Muscle layer of duodenum (tissue), 2 donors: Measurements from ENCODE around the gene MOGAT3.

Experiments
- H3K27ac ChIP-seq: one replicate; pipeline ENCODE4 v1.7.0; 2013; ENCODE audit warnings: mild to moderate bottlenecking, low read length
- H3K27me3 ChIP-seq: one replicate; pipeline ENCODE4 v1.7.0; 2013; ENCODE audit warnings: low read depth, mild to moderate bottlenecking, control low read depth, low read length
- H3K36me3 ChIP-seq, 2 donors: one replicate each; pipeline ENCODE4 v1.7.0; 2013; ENCODE audit warnings: low read length in 2 of 2, control low read depth in 1 of 2, mild to moderate bottlenecking in 1 of 2; ENCODE audit not compliant: insufficient read depth in 2 of 2, control insufficient read depth in 1 of 2
- H3K4me1 ChIP-seq, 2 donors: one replicate each; pipeline ENCODE4 v1.7.0; 2013; ENCODE audit warnings: low read length in 2 of 2, mild to moderate bottlenecking in 2 of 2, control low read depth in 1 of 2, moderate library complexity in 1 of 2; ENCODE audit not compliant: insufficient read depth in 2 of 2, control insufficient read depth in 1 of 2
- H3K4me3 ChIP-seq, 2 donors: one replicate each; pipeline ENCODE4 v1.7.0; 2013; ENCODE audit warnings: low read length in 2 of 2, low read depth in 1 of 2, mild to moderate bottlenecking in 1 of 2
- H3K9me3 ChIP-seq, 2 donors: one replicate each; pipeline ENCODE4 v1.7.0; 2013; ENCODE audit warnings: low read length in 2 of 2, control low read depth in 1 of 2, mild to moderate bottlenecking in 1 of 2; ENCODE audit not compliant: control insufficient read depth in 1 of 2
- donor health status: healthy.

Gene MOGAT3

DNA sequence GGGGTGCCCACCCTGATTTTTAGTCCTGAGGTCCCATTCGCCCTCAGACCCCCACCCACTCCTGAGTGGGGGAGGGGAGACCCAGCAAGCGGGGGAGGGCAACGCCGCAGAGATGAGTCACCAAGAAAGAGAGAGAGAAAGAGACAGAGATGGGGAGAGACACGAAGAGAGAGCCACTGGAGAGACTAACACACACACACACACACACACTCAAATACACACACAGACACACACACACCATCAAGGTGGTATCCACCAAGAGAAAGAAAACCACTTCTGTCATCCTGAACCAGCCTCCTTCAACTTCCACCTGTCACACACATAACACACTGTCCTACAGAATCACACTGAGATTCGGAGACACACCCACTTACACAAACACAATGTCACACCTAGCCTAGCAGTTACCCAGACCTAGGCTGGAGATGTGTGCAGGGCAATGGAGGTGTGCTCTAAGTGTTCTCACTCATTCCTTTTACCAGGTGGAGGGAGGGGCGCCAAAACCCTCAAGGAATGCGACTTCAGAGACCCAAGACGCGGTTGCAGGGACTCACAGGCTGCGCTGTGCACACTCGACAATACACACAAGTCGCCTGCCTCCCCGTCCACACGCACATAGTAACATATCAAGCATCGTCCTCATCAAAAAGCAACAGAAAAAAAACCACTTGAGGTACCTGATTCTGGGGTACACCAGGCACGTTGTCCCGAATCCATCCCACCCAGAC is 31.6 kb downstream of the MOGAT3 start:
- no peaks in the 10 kb centered on the region for H3K36me3 ChIP-seq
- peaks cover 87% of the 10 kb centered on the region for H3K27me3 ChIP-seq
- no peak overlapping the region for H3K27ac ChIP-seq
- H3K9me3 ChIP-seq = no peaks in the 10 kb centered on the region
- H3K4me3 ChIP-seq = no peak overlapping the region
- H3K4me1 ChIP-seq = peaks cover 4 to 53% of the 10 kb centered on the region in 2 donors

DNA sequence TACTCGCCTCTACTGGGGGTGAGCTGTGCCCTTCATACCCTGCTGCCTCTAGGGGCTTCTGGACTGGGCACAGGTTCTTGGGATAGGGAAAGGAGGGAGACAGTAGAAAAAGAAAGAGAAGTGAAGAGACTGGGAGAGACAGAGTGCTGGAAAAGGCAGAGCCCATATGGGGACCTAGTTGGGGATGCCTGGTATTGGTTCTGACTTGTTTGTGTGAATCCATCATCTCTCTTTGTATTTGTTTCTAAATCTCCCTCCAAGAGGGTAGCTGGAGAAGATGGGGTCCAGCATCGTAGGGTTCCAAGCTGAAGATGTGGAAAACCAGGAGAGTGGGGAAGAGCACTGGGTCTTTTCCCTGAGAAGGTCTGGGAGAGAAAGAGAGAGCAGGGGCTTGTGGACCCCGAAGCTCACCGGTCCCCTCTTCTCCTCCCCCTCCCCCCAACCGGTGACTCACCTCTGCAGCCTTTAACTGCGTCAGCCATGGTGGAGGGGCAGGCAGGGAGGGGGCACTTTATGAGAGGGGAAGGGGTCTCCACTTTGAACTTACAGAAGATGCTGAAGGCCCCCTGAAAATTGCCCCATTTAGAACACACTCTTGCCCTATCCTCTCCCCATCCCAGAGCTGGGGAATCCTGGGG is 32.3 kb downstream of the MOGAT3 start:
- H3K9me3 ChIP-seq = no peaks in the 10 kb centered on the region
- no peaks in the 10 kb centered on the region for H3K36me3 ChIP-seq
- H3K4me3 ChIP-seq = no peak overlapping the region
- peaks cover 87% of the 10 kb centered on the region for H3K27me3 ChIP-seq
- peaks cover 4 to 60% of the 10 kb centered on the region in 2 donors for H3K4me1 ChIP-seq
- no peak overlapping the region for H3K27ac ChIP-seq

DNA sequence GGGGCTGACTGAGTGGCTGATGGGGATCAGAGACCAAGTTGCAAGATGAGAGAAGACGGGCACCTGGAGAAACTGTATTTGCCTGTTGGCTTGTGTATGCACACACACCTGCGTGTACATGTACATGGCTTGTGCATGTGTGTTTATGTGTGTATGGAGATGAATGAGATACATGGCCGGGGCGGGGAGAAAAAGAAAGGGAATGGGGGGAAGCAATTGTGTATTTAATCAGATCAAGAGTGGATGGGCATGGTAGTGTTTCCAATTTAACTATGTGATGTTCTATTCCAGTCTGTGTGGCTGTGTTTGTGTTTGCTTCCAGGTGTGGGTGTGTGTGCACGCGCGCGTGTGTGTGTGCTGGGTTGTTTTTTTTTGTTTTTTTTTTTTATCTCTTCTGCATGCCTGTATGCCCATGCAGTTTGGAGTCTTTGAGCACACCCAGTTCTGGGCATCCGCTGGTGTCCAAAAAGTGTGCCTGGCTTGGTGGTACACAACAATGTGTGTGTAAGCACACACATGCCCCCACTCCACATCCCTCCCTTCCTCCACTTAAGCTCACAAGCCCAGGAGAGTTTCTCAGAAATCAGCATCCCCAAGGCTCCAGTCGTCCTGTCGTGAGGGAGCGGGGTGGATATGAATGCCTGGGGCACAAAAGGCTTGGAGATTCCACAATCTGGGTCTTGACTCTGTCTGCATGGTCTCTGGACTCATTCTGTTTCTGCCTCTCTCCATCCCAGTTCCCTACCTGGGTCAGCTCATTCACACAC is 33.0 kb downstream of the MOGAT3 start:
- H3K27ac ChIP-seq = no peak overlapping the region
- peaks cover 80% of the 10 kb centered on the region for H3K27me3 ChIP-seq
- no peaks in the 10 kb centered on the region for H3K9me3 ChIP-seq
- peaks cover 4 to 59% of the 10 kb centered on the region in 2 donors for H3K4me1 ChIP-seq
- no peaks in the 10 kb centered on the region for H3K36me3 ChIP-seq
- no peak overlapping the region for H3K4me3 ChIP-seq

DNA sequence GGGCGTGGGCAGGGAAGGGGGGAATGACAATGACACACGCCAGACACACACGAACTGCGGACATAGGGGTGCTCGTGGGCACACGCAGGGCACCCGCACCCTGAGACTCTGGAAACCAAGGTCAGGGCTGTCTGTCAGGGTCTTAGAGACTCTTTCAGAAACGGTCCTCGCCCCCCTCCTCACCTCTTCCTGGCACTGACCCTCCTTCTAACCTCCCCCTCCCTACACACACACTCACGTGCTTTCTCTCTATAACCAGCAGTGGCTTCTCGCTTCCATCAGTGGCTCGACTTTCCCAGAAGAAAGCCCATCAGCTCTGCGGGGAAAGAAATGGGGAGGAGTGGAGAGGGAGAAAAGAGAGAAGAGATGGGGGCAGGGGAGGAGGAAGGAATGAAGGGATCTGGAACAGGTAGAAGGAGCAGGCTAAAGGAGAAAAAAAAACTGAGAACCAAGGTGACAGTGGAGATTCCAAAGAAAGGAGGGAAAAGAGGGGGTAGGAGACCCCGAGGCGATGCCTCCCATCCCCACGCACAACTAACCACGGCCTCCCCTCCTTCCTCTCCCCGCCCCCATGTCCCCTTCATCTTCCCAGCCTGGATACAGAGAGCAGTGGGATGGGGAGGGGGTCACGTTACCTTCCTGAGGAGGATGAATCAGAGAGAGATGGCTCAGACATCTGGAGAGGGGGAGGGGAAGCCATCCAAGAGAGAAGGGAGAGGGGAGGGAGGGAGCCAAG is 33.8 kb downstream of the MOGAT3 start:
- Histone ChIP-seq H3K27ac (no peak overlapping the region), H3K27me3 (peaks cover 79% of the 10 kb centered on the region), H3K36me3 (no peaks in the 10 kb centered on the region), H3K4me3 (no peak overlapping the region), H3K4me1 (peaks cover 4 to 55% of the 10 kb centered on the region in 2 donors), H3K9me3 (no peaks in the 10 kb centered on the region)

DNA sequence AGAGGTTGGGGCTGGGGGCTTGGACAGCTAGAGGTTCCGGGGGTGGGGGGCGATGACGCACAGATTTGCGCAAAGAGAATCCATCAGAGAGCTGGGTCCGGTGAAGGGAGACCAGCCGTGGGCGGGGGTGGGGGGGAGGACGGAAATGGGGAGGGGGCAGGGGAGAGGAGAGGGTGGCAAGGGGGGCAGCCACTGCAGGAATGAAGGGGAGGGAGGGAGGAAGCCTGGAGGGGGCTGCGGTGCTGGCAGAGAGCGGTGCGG is 34.3 kb downstream of the MOGAT3 start:
- H3K27ac ChIP-seq = no peak overlapping the region
- H3K36me3 ChIP-seq = no peaks in the 10 kb centered on the region
- peaks cover 4 to 52% of the 10 kb centered on the region in 2 donors for H3K4me1 ChIP-seq
- peaks cover 74% of the 10 kb centered on the region for H3K27me3 ChIP-seq
- H3K4me3 ChIP-seq = no peak overlapping the region
- no peaks in the 10 kb centered on the region for H3K9me3 ChIP-seq

DNA sequence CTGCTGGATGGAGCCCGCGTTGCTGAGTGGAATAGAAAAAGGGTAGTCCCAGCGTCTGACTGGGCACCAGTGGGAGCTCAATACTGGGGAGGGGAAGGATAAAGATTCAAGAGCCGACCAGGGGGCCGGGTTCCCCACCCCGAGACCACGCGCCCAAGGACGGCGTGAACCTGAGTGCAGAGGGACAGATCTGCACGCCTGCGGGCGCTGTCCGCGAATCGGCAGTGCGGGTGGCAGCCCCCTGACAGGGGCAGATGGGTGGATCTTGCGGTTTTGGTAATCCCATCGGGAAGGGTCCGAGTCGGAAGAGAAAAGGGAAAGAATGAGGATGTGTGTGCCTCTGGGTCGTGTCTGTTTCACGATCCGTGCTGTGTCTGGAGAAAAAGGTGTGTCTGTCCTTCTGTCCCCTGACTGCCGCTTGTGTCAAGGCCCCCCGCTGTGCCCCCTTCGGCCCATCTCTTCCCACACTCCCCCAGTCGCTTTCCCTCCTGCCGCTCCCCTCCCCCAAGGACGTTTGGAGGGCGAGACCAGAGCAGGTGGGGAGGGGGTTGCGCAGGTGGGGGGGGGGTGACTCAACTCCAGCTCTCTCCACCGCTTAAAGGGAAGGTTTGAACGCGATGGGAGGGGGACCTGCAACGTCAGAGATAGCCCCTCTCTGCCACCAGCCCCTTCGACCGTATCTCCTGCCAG is 34.7 kb downstream of the MOGAT3 start:
- H3K27ac ChIP-seq = no peak overlapping the region
- H3K4me3 ChIP-seq = no peak overlapping the region
- peaks cover 4 to 52% of the 10 kb centered on the region in 2 donors for H3K4me1 ChIP-seq
- no peaks in the 10 kb centered on the region for H3K9me3 ChIP-seq
- H3K27me3 ChIP-seq = peaks cover 69% of the 10 kb centered on the region
- no peaks in the 10 kb centered on the region for H3K36me3 ChIP-seq

DNA sequence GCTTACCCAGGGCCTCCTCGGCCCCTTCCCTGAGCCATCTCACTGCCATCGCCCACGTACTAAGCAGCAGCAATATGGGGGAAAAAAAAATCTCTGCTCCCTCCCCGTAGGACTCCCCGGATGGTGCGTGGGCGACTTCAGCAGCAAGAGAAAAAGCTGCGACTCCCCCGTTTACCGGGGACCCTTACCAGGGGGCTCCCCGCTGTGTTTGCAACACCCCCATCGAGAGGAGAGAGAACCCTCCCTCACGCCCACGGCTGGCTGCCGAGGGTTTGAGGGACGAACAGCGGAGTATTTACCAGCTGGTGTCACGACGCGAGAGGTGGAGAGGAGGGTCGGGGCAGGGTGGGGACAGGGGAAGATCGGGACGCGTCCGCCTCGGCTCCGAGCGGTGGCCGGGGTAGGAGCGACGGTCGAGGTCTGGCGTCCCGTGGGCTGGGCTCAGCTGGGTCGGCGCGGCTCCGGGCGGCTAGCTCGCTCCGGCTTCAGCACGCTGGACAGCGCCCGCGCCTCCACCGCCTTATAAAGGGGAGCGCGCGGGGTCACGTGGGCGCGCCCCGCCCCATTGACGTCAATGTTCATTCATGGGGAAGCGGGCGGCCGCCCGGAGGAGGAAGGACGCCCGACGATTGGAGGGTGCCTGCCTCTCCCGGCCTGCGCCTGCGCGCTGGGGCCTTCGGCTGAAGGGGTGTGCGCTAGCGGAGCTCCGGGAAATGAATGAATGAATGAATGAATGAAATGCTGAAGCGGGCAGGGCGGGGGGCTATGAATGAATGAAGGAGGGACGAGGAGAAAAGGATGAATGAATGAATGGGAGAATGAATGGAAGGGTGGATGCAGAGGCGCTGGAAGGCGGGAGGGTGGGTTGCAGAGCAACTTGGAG is 35.5 kb downstream of the MOGAT3 start, which contains the start of gene VGF:
Gene VGF (minus strand): TSS at position 495 of the 883 bp plus-strand sequence. CDS start 726 bp downstream, outside the sequence.
- Histone ChIP-seq H3K27me3 (peaks cover 62% of the 10 kb centered on the region), H3K4me1 (peaks cover 4 to 51% of the 10 kb centered on the region in 2 donors), H3K4me3 (peak within 1 kb of the TSS in 1 of 2 donors; percentile 30), H3K27ac (no peak within 1 kb of the TSS), H3K36me3 (peaks cover 0 to 1% of the 10 kb centered on the region in 2 donors), H3K9me3 (no peaks in the 10 kb centered on the region)

DNA sequence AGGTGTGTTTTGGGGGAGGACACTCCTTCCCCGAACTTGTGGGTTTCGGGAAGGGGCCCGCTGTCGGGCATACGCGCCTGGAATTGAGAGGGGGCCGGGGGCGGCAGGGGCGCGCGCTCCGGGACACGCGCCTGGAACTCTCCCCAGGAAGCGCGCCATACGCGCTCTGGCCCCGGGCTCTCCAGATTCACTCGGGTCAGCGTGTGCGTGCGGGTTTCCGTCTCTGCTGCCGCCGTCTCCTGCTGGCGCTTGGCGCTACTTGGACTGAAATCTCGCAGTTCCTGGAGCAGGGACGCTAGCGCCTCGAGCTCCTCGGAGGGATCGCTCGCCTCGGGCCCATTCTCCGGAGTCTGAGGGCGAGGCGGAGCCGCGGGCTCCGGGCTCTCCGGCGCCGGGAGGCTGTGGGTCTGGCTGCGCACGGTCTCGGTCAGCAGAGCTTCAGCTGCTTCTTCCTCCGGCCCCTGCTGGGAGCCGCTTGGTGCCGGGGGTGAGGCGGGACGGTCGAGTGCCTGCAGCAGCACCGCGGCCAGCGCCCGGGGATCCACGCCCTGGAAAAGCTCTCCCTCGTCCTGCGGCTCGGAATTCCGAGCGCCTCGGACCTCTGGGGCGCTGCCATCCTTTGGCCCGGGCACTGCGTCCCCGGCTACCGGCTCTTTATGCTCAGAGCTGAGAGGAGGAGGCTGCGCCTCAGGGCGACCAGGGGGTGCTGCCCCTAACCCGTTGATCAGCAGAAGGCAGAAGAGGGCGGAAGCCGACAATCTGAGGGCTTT is 36.6 kb downstream of the MOGAT3 start:
- Histone ChIP-seq H3K4me3 (peak overlapping the region in 1 of 2 donors; percentile 48), H3K27me3 (peaks cover 51% of the 10 kb centered on the region)

DNA sequence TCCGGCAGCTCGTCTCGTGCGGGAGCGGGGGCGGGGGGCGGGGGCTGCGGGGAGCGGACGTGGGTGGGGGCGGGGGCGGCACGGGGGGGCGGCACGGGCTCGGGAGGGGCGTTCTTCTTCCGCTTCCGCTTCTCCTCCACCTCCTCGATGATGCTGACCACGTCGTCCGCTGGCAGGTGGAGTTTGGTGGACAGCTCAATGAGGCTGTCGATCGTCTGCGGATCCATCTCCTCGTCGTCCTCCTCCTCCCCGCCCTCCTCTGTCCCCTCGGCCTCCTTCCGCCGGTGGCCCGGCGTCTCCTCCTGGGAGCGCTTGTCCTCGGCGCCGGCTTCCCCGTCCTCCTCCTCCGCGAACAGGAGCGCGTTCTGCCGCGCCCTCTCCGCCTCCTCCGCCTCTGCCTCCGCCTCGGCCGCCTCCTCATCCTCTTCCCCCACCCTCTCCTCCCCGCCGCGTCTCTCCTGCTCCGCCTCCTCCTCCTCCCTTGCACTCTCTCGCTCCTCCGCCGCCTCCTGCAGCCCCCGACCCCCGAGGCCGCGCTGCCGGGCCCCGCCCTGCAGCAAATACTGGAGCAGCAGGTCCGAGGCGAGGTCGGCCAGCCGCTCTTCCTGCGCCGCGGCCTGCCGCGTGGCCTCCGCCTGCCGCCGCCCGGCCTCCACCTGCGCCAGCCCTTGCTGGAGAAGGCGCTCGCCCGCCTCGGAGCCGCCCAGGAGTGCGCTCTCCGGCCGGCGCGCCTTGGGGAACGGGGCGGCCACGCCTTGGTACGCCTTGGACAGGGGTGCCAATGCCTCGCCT is 37.4 kb downstream of the MOGAT3 start:
- peak overlapping the region in 1 of 2 donors; percentile 48 for H3K4me3 ChIP-seq
- H3K36me3 ChIP-seq = peaks cover 4 to 19% of the 10 kb centered on the region in 2 donors
- peaks cover 4 to 41% of the 10 kb centered on the region in 2 donors for H3K4me1 ChIP-seq
- peaks cover 44% of the 10 kb centered on the region for H3K27me3 ChIP-seq
- no peak overlapping the region for H3K27ac ChIP-seq
- no peaks in the 10 kb centered on the region for H3K9me3 ChIP-seq

More for the DNA sequence above, 36.6 kb downstream of the MOGAT3 start:
- Histone ChIP-seq H3K36me3 (peaks cover 2 to 12% of the 10 kb centered on the region in 2 donors), H3K9me3 (no peaks in the 10 kb centered on the region), H3K27ac (no peak overlapping the region), H3K4me1 (peaks cover 4 to 41% of the 10 kb centered on the region in 2 donors)
